A549 (cell line): Measurements from ENCODE around the gene HTR3A. TPM values are rescaled to one million over a fixed set of nuclear protein-coding genes. Genes with fewer than 3 reads are reported as not detected.

Experiments used
- ATAC-seq, 2 experiments: fragments of 200-7000 bp in 1 of 2; fragments of >200 bp in 1 of 2; cut with Nextera tagmentation in 1 of 2; cut with Tn5 transposase in 1 of 2; 3 replicates each; pipeline versions ENCODE4 v1.8.0 to v1.9.1; 2018 to 2020; ENCODE audit warnings: mild to moderate bottlenecking in 1 of 2, moderate library complexity in 1 of 2
- CTCF ChIA-PET: fragments of 300-600 bp; sonication (Branson Sonifier 250); formaldehyde crosslinking; extraction: SDS; loops from one replicate; lab custom pipeline; 2021; ENCODE audit warnings: antibody characterized with exemption, inconsistent platforms; lab: Yijun Ruan, JAX
- POLR2A ChIA-PET: fragments of 350-600 bp; formaldehyde crosslinking; extraction: SDS; loops from one replicate; lab custom pipeline; 2021; ENCODE audit warnings: antibody characterized with exemption, inconsistent platforms; lab: Yijun Ruan, JAX
- DNase-seq, 2 experiments: peaks; one replicate each; pipeline versions ENCODE4 v3.0.0 to v3.0.0-alpha.2; 2011 to 2016; ENCODE audit warnings: low read depth in 1 of 2, low spot score in 1 of 2
- FAIRE-seq: peaks from 2 replicates; lab custom pipeline; 2011; peaks lifted over from hg19 to GRCh38; lab: Jason Lieb, UNC
- H3K27ac ChIP-seq, 2 experiments: fragments of >200 bp; sonication (Bioruptor Twin); formaldehyde crosslinking; 3 replicates each; pipeline ENCODE4 v1.5.1; 2016 to 2017
- H3K4me1 ChIP-seq: fragments of >200 bp; sonication (Bioruptor Twin); formaldehyde crosslinking; 3 replicates; pipeline ENCODE4 v1.6.1; 2016
- H3K4me2 ChIP-seq: fragments of >200 bp; sonication (Bioruptor Twin); formaldehyde crosslinking; 3 replicates; pipeline ENCODE4 v1.6.1; 2016
- H3K4me3 ChIP-seq: fragments of >200 bp; sonication (Bioruptor Twin); formaldehyde crosslinking; 3 replicates; pipeline ENCODE4 v1.5.1; 2016
- H3K9me3 ChIP-seq: fragments of >200 bp; sonication (Bioruptor Twin); formaldehyde crosslinking; 3 replicates; pipeline ENCODE4 v1.6.1; 2016
- BHLHE40 ChIP-seq: IDR thresholded peaks from 2 replicates; pipeline ENCODE4 v1.6.1; 2012; ENCODE audit warnings: low read depth, low read length, inconsistent platforms
- CHD4 ChIP-seq: fragments of 200-600 bp; sonication (generic); IDR thresholded peaks from 2 replicates; pipeline ENCODE4 v1.6.1; 2016; ENCODE audit warnings: antibody characterized with exemption, mild to moderate bottlenecking, borderline replicate concordance
- EHMT2 ChIP-seq: fragments of 200-600 bp; sonication (generic); IDR thresholded peaks from 2 replicates; pipeline ENCODE4 v1.6.1; 2016; ENCODE audit warnings: antibody characterized with exemption, low read depth, mild to moderate bottlenecking, moderate library complexity
- ESRRA ChIP-seq: fragments of 150-350 bp; IDR thresholded peaks from 2 replicates; pipeline ENCODE4 v1.6.1; 2014; ENCODE audit warnings: mild to moderate bottlenecking, low read length, borderline replicate concordance
- FOXS1 ChIP-seq: fragments of 250-450 bp; sonication (Bioruptor Pico); IDR thresholded peaks from 2 replicates; pipeline ENCODE4 v1.5.0; 2020; ENCODE audit warnings: mild to moderate bottlenecking, moderate library complexity
- HOXA7 ChIP-seq: fragments of 250-450 bp; sonication (Bioruptor Pico); IDR thresholded peaks from 2 replicates; pipeline ENCODE4 v1.5.0; 2020; ENCODE audit warnings: mild to moderate bottlenecking, moderate library complexity
- KDM1A ChIP-seq: fragments of 200-600 bp; sonication (generic); IDR thresholded peaks from 2 replicates; pipeline ENCODE4 v1.6.1; 2016; ENCODE audit warnings: low read depth, mild to moderate bottlenecking
- MAFK ChIP-seq: fragments of 450-650 bp; IDR thresholded peaks from 2 replicates; pipeline ENCODE4 v1.6.1; 2014; ENCODE audit not compliant: partially characterized antibody
- NR3C1 ChIP-seq: fragments of >200 bp; sonication (Bioruptor Twin); formaldehyde crosslinking; IDR thresholded peaks from 3 replicates; pipeline ENCODE4 v1.6.1; 2017
- POLR2AphosphoS2 ChIP-seq: conservative IDR thresholded peaks from 2 replicates; pipeline ENCODE4 v1.6.1; 2012; ENCODE audit warnings: low read length, improper control_type of control experiment, inconsistent platforms
- TP53 ChIP-seq: fragments of 250-450 bp; sonication (Bioruptor Pico); IDR thresholded peaks from 2 replicates; pipeline ENCODE4 v1.5.0; 2021; ENCODE audit warnings: mild to moderate bottlenecking, moderate library complexity
- ZC3H11A ChIP-seq: fragments of 450-650 bp; IDR thresholded peaks from 2 replicates; pipeline ENCODE4 v1.6.1; 2014; ENCODE audit warnings: antibody characterized with exemption, mild to moderate bottlenecking
- ZNF302 ChIP-seq: fragments of 250-450 bp; sonication (Bioruptor Pico); IDR thresholded peaks from 2 replicates; pipeline ENCODE4 v1.9.0; 2021; ENCODE audit warnings: inconsistent platforms, mild to moderate bottlenecking, moderate library complexity
- ZSCAN20 ChIP-seq: fragments of 250-450 bp; sonication (Bioruptor Pico); IDR thresholded peaks from 2 replicates; pipeline ENCODE4 v1.8.0; 2022; ENCODE audit warnings: mild to moderate bottlenecking, moderate library complexity
- WGBS: methylation state at CpG from one replicate; pipeline ENCODE4 v1.1.6; 2017; ENCODE audit errors: missing lambda C conversion rate; 5-methylcytosine and 5-hydroxymethylcytosine counted together
- polyA plus RNA-seq, 4 experiments: library from polyadenylated mRNA; depleted of rRNA in 3 of 4; stranded (reverse); fragments of >200 nt; fragmentation: RNase III in 1 of 4; extraction: RNeasy Plus Mini Kit Qiagen cat#74134 plus additional on column Dnase treatment in 1 of 4; gene quantifications; 2 replicates in 3 of 4; 3 replicates in 1 of 4; pipeline ENCODE4 v1.2.3, GENCODE V29; 2011 to 2017
- TF ChIP-seq, protein P1 (sequence below): fragments of 200-600 bp; sonication (generic); IDR thresholded peaks from 2 replicates; pipeline ENCODE4 v1.6.1; 2016; ENCODE audit warnings: antibody characterized with exemption, mild to moderate bottlenecking, moderate library complexity
- TF ChIP-seq, protein P2 (sequence below): fragments of 250-450 bp; sonication (Bioruptor Pico); IDR thresholded peaks from 2 replicates; pipeline ENCODE4 v1.5.0; 2021; ENCODE audit warnings: mild to moderate bottlenecking, moderate library complexity, borderline replicate concordance

The HTR3A gene
- polyA plus RNA-seq, 2 of the 4 experiments (the other 2 are of a cell fraction): not detected

GRCh38 chr11:114026355-114026754 is 51.4 kb downstream of the HTR3A start (continued):
- TF ChIP-seq, protein P1, sequence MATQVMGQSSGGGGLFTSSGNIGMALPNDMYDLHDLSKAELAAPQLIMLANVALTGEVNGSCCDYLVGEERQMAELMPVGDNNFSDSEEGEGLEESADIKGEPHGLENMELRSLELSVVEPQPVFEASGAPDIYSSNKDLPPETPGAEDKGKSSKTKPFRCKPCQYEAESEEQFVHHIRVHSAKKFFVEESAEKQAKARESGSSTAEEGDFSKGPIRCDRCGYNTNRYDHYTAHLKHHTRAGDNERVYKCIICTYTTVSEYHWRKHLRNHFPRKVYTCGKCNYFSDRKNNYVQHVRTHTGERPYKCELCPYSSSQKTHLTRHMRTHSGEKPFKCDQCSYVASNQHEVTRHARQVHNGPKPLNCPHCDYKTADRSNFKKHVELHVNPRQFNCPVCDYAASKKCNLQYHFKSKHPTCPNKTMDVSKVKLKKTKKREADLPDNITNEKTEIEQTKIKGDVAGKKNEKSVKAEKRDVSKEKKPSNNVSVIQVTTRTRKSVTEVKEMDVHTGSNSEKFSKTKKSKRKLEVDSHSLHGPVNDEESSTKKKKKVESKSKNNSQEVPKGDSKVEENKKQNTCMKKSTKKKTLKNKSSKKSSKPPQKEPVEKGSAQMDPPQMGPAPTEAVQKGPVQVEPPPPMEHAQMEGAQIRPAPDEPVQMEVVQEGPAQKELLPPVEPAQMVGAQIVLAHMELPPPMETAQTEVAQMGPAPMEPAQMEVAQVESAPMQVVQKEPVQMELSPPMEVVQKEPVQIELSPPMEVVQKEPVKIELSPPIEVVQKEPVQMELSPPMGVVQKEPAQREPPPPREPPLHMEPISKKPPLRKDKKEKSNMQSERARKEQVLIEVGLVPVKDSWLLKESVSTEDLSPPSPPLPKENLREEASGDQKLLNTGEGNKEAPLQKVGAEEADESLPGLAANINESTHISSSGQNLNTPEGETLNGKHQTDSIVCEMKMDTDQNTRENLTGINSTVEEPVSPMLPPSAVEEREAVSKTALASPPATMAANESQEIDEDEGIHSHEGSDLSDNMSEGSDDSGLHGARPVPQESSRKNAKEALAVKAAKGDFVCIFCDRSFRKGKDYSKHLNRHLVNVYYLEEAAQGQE: no peak

GRCh38 chr11:114027391-114027790 is 52.5 kb downstream of the HTR3A start:
- ChIA-PET CTCF (interaction anchor here (0.9 to 9.0 kb wide), 6 partner anchors 9 to 235 kb away, joined by 5 to 103 read pairs (median 8); no protein-coding TSS in a partner anchor), POLR2A (no interaction called here)
- WGBS: 22% methylated on average over 11 of the region's 11 CpGs
- H3K4me3 ChIP-seq: no peak overlapping the region
- DNase-seq (no peak), ATAC-seq (no peak), FAIRE-seq (no peak)
- no peak overlapping the region for H3K4me2 ChIP-seq
- no peak for TF ChIP-seq ESRRA
- TF ChIP-seq ZSCAN20 (CRISPR knock-in tag): no peak
- no peak for TF ChIP-seq ZC3H11A
- no peak for TF ChIP-seq POLR2AphosphoS2
- no peak for TF ChIP-seq BHLHE40
- TF ChIP-seq ZNF302 (CRISPR knock-in tag): no peak
- TF ChIP-seq EHMT2: no peak
- TF ChIP-seq FOXS1 (CRISPR knock-in tag): no peak
- no peak for TF ChIP-seq KDM1A
- H3K27ac ChIP-seq: no peak overlapping the region
- no peaks in the 10 kb centered on the region for H3K9me3 ChIP-seq
- H3K4me1 ChIP-seq: no peaks in the 10 kb centered on the region

GRCh38 chr11:114027926-114028325 is 53.0 kb downstream of the HTR3A start:
- FAIRE-seq (no peak), DNase-seq (no peak), ATAC-seq (no peak)
- Histone ChIP-seq H3K4me1 (no peaks in the 10 kb centered on the region), H3K9me3 (no peaks in the 10 kb centered on the region), H3K4me2 (no peak overlapping the region), H3K4me3 (no peak overlapping the region), H3K27ac (no peak overlapping the region)
- no peak for TF ChIP-seq CHD4
- no peak for TF ChIP-seq MAFK
- TF ChIP-seq TP53 (CRISPR knock-in tag): no peak
- TF ChIP-seq, protein P2, sequence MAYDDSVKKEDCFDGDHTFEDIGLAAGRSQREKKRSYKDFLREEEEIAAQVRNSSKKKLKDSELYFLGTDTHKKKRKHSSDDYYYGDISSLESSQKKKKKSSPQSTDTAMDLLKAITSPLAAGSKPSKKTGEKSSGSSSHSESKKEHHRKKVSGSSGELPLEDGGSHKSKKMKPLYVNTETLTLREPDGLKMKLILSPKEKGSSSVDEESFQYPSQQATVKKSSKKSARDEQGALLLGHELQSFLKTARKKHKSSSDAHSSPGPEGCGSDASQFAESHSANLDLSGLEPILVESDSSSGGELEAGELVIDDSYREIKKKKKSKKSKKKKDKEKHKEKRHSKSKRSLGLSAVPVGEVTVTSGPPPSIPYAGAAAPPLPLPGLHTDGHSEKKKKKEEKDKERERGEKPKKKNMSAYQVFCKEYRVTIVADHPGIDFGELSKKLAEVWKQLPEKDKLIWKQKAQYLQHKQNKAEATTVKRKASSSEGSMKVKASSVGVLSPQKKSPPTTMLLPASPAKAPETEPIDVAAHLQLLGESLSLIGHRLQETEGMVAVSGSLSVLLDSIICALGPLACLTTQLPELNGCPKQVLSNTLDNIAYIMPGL (CRISPR knock-in tag): no peak
- no peak for TF ChIP-seq HOXA7 (CRISPR knock-in tag)
- no peak for TF ChIP-seq NR3C1
- ChIA-PET CTCF (interaction anchor here (0.9 to 9.0 kb wide), 6 partner anchors 8 to 235 kb away, joined by 5 to 103 read pairs (median 8); no protein-coding TSS in a partner anchor), POLR2A (no interaction called here)
- 15% methylated on average over 4 of the region's 4 CpGs for WGBS
